CD4-positive, alpha-beta T cell (primary cell): ENCODE data around the gene ABCC8. TPM values are rescaled to one million over a fixed set of nuclear protein-coding genes. Genes with fewer than 3 reads are reported as not detected.

Experiments used
- ATAC-seq: fragments of 200-7000 bp; cut with Tn5 transposase; one replicate; pipeline ENCODE4 v1.10.0; 2022; ENCODE audit warnings: mild to moderate bottlenecking; ENCODE audit not compliant: poor library complexity
- CTCF ChIA-PET: fragments of 350-600 bp; sonication (Branson Sonifier 250); formaldehyde crosslinking; loops from one replicate; lab custom pipeline; 2021; ENCODE audit warnings: antibody characterized with exemption, inconsistent platforms; lab: Charles Lee
- POLR2A ChIA-PET: fragments of 350-600 bp; sonication (Branson Sonifier 250); formaldehyde crosslinking; loops from one replicate; lab custom pipeline; 2021; ENCODE audit warnings: antibody characterized with exemption, inconsistent platforms; lab: Charles Lee
- DNase-seq, 14 experiments: peaks; one replicate each; pipeline ENCODE4 v3.0.0-alpha.2; 2013 to 2020; ENCODE audit warnings: mixed read lengths in 2 of 14
- H3K27ac ChIP-seq, 2 donors: one replicate each; pipeline versions ENCODE4 v1.5.1 to v1.7.0; 2013; ENCODE audit warnings: low read length in 2 of 2, low read depth in 1 of 2, mild to moderate bottlenecking in 1 of 2
- H3K27me3 ChIP-seq, 2 experiments: 1 replicate in 1 of 2; 2 replicates in 1 of 2; pipeline versions ENCODE4 v1.6.1 to v1.7.0; 2013; ENCODE audit warnings: low read length in 2 of 2, control low read depth in 1 of 2, mild to moderate bottlenecking in 1 of 2, moderate library complexity in 1 of 2; ENCODE audit not compliant: insufficient read depth in 2 of 2, control insufficient read depth in 1 of 2
- H3K36me3 ChIP-seq: one replicate; pipeline ENCODE4 v1.6.1; 2013; ENCODE audit warnings: low read length, control low read depth; ENCODE audit not compliant: insufficient read depth
- H3K4me1 ChIP-seq: one replicate; pipeline ENCODE4 v1.6.1; 2013; ENCODE audit warnings: low read length, control low read depth; ENCODE audit not compliant: insufficient read depth
- H3K4me3 ChIP-seq: one replicate; pipeline ENCODE4 v1.5.1; 2013; ENCODE audit warnings: mild to moderate bottlenecking, low read length, moderate library complexity
- H3K9me3 ChIP-seq, 2 experiments: 1 replicate in 1 of 2; 2 replicates in 1 of 2; pipeline versions ENCODE4 v1.6.1 to v1.7.0; 2013; ENCODE audit warnings: low read length in 2 of 2, mild to moderate bottlenecking in 2 of 2, control low read depth in 1 of 2, moderate library complexity in 1 of 2; ENCODE audit not compliant: control insufficient read depth in 1 of 2, insufficient read depth in 1 of 2
- H3K27ac Mint-ChIP-seq: one replicate; pipeline ENCODE4 v1.8.0; 2020; ENCODE audit warnings: mixed read lengths
- H3K27me3 Mint-ChIP-seq: one replicate; pipeline ENCODE4 v1.8.0; 2021; ENCODE audit warnings: mixed read lengths
- H3K36me3 Mint-ChIP-seq: one replicate; pipeline ENCODE4 v1.8.0; 2021; ENCODE audit warnings: low read depth, mixed read lengths
- H3K4me1 Mint-ChIP-seq: one replicate; pipeline ENCODE4 v1.8.0; 2021; ENCODE audit warnings: low read depth, mixed read lengths
- H3K4me3 Mint-ChIP-seq: one replicate; pipeline ENCODE4 v1.8.0; 2020; ENCODE audit warnings: mild to moderate bottlenecking, mixed read lengths
- H3K9me3 Mint-ChIP-seq: one replicate; pipeline ENCODE4 v1.8.0; 2020; ENCODE audit warnings: mixed read lengths
- intact Hi-C, 2 experiments: fragments of 100-400 bp; cut with DNase I in 1 of 2; cut with micrococcal nuclease in 1 of 2; formaldehyde crosslinking; loops; one replicate each; pipeline versions ENCODE4 v1.15.1 to v1.9.0; 2023 to 2025; cut with DNase I, micrococcal nuclease
- total RNA-seq, 174 experiments: library from RNA in 2 of 174; stranded (reverse) in 2 of 174; gene quantifications; one replicate each; pipeline ENCODE4 v1.2.3 and lab custom pipeline; 2021 to 2026
- TF ChIP-seq, protein P1 (sequence below): fragments of 200-600 bp; IDR thresholded peaks from one replicate; pipeline ENCODE4 v1.8.0; 2022; ENCODE audit warnings: antibody characterized with exemption, mild to moderate bottlenecking

The ABCC8 gene
- total RNA-seq, 2 experiments from 2014 or later: not detected

DNA sequence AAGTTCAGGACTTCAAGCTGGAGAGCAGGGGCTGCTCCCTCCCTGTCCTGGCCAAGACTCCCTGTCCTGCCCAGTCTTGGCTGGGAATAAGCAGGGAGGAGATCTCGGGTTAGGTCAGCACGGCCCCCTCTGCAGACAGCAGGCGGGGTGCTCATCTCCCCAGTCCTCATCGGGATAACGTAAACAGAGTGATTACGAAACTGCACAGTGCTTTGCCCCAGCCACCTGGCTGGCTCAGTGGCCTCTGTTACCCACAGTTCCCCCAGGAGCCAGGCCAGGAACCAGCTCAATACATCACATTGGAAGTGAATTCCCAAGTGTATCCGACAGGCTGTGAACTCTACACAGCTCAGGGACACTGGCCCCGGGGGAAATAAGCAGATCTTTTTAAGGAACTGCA is 45.5 kb downstream of the ABCC8 start:
- H3K27me3 Mint-ChIP-seq: no peaks in the 10 kb centered on the region
- CTCF ChIA-PET: no interaction called here
- Histone ChIP-seq H3K27ac (no peak overlapping the region), H3K36me3 (no peaks in the 10 kb centered on the region), H3K9me3 (no peaks in the 10 kb centered on the region), H3K27me3 (no peaks in the 10 kb centered on the region), H3K4me3 (no peak overlapping the region), H3K4me1 (no peaks in the 10 kb centered on the region)
- H3K9me3 Mint-ChIP-seq: no peaks in the 10 kb centered on the region
- no peaks in the 10 kb centered on the region for H3K4me1 Mint-ChIP-seq
- DNase-seq (no peak), ATAC-seq (no peak)
- no peak overlapping the region for H3K27ac Mint-ChIP-seq
- POLR2A ChIA-PET: no interaction called here
- TF ChIP-seq, protein P1, sequence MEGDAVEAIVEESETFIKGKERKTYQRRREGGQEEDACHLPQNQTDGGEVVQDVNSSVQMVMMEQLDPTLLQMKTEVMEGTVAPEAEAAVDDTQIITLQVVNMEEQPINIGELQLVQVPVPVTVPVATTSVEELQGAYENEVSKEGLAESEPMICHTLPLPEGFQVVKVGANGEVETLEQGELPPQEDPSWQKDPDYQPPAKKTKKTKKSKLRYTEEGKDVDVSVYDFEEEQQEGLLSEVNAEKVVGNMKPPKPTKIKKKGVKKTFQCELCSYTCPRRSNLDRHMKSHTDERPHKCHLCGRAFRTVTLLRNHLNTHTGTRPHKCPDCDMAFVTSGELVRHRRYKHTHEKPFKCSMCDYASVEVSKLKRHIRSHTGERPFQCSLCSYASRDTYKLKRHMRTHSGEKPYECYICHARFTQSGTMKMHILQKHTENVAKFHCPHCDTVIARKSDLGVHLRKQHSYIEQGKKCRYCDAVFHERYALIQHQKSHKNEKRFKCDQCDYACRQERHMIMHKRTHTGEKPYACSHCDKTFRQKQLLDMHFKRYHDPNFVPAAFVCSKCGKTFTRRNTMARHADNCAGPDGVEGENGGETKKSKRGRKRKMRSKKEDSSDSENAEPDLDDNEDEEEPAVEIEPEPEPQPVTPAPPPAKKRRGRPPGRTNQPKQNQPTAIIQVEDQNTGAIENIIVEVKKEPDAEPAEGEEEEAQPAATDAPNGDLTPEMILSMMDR: no peak
- no peaks in the 10 kb centered on the region for H3K36me3 Mint-ChIP-seq
- no peak overlapping the region for H3K4me3 Mint-ChIP-seq
- intact Hi-C loops: no loop called here

DNA sequence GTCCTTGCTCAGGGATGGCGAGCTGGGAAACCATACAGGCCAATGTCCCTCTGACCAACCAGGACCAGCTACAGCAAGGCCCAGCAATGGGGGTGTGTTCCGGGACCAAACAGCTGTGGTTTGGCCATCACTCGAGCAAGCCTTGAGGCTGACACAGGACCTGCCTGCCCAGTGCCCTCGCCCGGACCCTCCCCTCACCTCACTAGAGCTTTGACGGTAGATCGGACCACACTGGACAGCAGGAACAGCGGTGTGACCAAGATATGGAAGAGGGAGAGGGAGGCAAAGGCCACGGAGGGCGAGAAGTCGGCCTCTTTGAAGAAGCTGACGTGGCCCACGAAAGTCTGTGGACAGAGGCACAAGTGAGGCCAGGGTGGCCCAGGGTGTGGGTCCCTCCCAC is 46.0 kb downstream of the ABCC8 start:
- intact Hi-C loops: no loop called here
- Histone ChIP-seq H3K4me1 (no peaks in the 10 kb centered on the region), H3K36me3 (no peaks in the 10 kb centered on the region), H3K9me3 (no peaks in the 10 kb centered on the region), H3K27ac (no peak overlapping the region), H3K4me3 (no peak overlapping the region), H3K27me3 (no peaks in the 10 kb centered on the region)
- no peak overlapping the region for H3K4me3 Mint-ChIP-seq
- H3K27ac Mint-ChIP-seq: no peak overlapping the region
- no peaks in the 10 kb centered on the region for H3K27me3 Mint-ChIP-seq
- no peaks in the 10 kb centered on the region for H3K9me3 Mint-ChIP-seq
- CTCF ChIA-PET: no interaction called here
- no peaks in the 10 kb centered on the region for H3K36me3 Mint-ChIP-seq
- DNase-seq (no peak), ATAC-seq (no peak)
- POLR2A ChIA-PET: no interaction called here
- TF ChIP-seq, protein P1: no peak
- no peaks in the 10 kb centered on the region for H3K4me1 Mint-ChIP-seq

GRCh38 chr11:17428925-17429324 is 47.7 kb downstream of the ABCC8 start:
- Histone ChIP-seq H3K4me1 (no peaks in the 10 kb centered on the region), H3K4me3 (no peak overlapping the region), H3K27ac (no peak overlapping the region), H3K36me3 (no peaks in the 10 kb centered on the region), H3K9me3 (no peaks in the 10 kb centered on the region), H3K27me3 (no peaks in the 10 kb centered on the region)
- no peak for ATAC-seq
- Mint-ChIP-seq H3K27ac (no peak overlapping the region), H3K36me3 (no peaks in the 10 kb centered on the region), H3K4me1 (no peaks in the 10 kb centered on the region), H3K4me3 (no peak overlapping the region), H3K27me3 (no peaks in the 10 kb centered on the region), H3K9me3 (no peaks in the 10 kb centered on the region)
- intact Hi-C loops: no loop called here
- ChIA-PET CTCF (no interaction called here), POLR2A (no interaction called here)
- no peak for DNase-seq
- TF ChIP-seq, protein P1: no peak
